HL-60 (cell line): ENCODE measurements around the gene PSAP. TPM values are rescaled to one million over a fixed set of nuclear protein-coding genes. Genes with fewer than 3 reads are reported as not detected.
A peak's percentile ranks its signal among the peaks of the same experiment; 100 is the strongest.

Experiments used
- DNase-seq, 2 experiments: peaks; one replicate each; pipeline ENCODE4 v3.0.0-alpha.2; 2010 to 2020; ENCODE audit warnings: low read depth in 1 of 2, low spot score in 1 of 2
- H3K27ac ChIP-seq: fragments of 250-450 bp; sonication (Bioruptor Pico); replicated peaks from 2 replicates; pipeline ENCODE4 v1.5.1; 2020; ENCODE audit warnings: mild to moderate bottlenecking, moderate library complexity
- H3K27me3 ChIP-seq: fragments of 250-450 bp; sonication (Bioruptor Pico); 2 replicates; pipeline ENCODE4 v1.5.1; 2021; ENCODE audit warnings: mild to moderate bottlenecking, moderate library complexity; ENCODE audit not compliant: insufficient read depth, poor library complexity, severe bottlenecking
- H3K4me3 ChIP-seq: replicated peaks from 2 replicates; pipeline ENCODE4 v1.5.1; 2011; ENCODE audit warnings: mild to moderate bottlenecking, control low read depth, low read length; ENCODE audit not compliant: insufficient read depth
- CTCF ChIP-seq: IDR thresholded peaks from one replicate; pipeline ENCODE4 v1.5.1; 2011; ENCODE audit warnings: low read length, control low read depth, inconsistent platforms; ENCODE audit not compliant: insufficient read depth
- GABPA ChIP-seq: IDR thresholded peaks from 2 replicates; pipeline ENCODE4 v1.6.1; 2012; ENCODE audit warnings: low read depth
- POLR2AphosphoS5 ChIP-seq: IDR thresholded peaks from 2 replicates; pipeline ENCODE4 v1.6.1; 2012; ENCODE audit warnings: low read depth
- SPI1 ChIP-seq: IDR thresholded peaks from 2 replicates; pipeline ENCODE4 v1.6.1; 2012; ENCODE audit warnings: low read depth, mild to moderate bottlenecking, borderline replicate concordance
- microRNA-seq: library from miRNA; unstranded; fragments of <30 nt; microRNA quantifications from one replicate; pipeline ENCODE4, GENCODE V29; 2018
- TF ChIP-seq, protein P1 (sequence below): IDR thresholded peaks from 2 replicates; pipeline ENCODE4 v1.6.1; 2012; ENCODE audit warnings: low read depth; ENCODE audit not compliant: insufficient replicate concordance

The PSAP gene

GRCh38 chr10:71769279-71769823 lies 81.7 kb downstream of the PSAP start:
- Histone ChIP-seq H3K4me3 (peak overlapping the region; percentile 81), H3K27ac (peak overlapping the region; percentile 91; the same call in 1 of the 2 replicates), H3K27me3 (no peaks in the 10 kb centered on the region)
- DNase-seq: peak in 1 of 2 experiments; percentile 26
- TF ChIP-seq SPI1 (peak; percentile 46; the same call in 1 of the 2 replicates), GABPA (no peak)

DNA sequence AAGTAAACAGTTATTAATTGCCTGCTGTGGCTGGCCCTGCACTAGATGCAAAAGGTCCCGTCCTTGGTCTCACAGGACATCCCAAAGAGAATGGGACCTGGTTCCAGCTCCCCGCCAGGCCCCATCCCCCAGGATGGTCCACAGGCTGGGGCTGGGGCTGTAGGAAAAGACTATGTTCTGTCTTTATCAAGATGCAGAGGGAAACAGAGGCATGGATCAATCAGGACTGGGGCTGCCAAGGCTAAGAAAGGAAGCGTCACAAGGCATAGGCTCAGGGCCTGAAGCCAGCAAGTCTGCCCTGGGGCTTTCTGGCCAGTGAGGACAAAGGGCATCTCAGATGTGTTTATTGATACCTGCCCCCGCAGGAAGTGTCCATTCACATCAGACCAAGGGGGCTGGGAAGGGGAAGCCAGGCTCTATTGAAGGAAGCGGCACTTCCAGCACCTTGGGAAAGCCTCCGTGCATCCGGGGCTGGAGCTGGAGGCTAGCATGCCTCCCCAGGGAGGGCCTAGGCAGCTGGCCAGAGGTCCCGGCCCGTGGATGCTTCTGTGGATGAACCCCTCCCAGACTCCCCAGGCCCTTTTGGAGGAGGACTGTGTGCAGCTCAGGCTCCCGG lies 83.5 kb downstream of the PSAP start:
- peak in 1 of 2 experiments; percentile 8 for DNase-seq
- TF ChIP-seq SPI1: no peak
- no peak for TF ChIP-seq CTCF
- TF ChIP-seq POLR2AphosphoS5: no peak
- no peak for TF ChIP-seq GABPA
- TF ChIP-seq, protein P1, sequence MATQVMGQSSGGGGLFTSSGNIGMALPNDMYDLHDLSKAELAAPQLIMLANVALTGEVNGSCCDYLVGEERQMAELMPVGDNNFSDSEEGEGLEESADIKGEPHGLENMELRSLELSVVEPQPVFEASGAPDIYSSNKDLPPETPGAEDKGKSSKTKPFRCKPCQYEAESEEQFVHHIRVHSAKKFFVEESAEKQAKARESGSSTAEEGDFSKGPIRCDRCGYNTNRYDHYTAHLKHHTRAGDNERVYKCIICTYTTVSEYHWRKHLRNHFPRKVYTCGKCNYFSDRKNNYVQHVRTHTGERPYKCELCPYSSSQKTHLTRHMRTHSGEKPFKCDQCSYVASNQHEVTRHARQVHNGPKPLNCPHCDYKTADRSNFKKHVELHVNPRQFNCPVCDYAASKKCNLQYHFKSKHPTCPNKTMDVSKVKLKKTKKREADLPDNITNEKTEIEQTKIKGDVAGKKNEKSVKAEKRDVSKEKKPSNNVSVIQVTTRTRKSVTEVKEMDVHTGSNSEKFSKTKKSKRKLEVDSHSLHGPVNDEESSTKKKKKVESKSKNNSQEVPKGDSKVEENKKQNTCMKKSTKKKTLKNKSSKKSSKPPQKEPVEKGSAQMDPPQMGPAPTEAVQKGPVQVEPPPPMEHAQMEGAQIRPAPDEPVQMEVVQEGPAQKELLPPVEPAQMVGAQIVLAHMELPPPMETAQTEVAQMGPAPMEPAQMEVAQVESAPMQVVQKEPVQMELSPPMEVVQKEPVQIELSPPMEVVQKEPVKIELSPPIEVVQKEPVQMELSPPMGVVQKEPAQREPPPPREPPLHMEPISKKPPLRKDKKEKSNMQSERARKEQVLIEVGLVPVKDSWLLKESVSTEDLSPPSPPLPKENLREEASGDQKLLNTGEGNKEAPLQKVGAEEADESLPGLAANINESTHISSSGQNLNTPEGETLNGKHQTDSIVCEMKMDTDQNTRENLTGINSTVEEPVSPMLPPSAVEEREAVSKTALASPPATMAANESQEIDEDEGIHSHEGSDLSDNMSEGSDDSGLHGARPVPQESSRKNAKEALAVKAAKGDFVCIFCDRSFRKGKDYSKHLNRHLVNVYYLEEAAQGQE: no peak
- no peak overlapping the region for H3K27ac ChIP-seq
- no peaks in the 10 kb centered on the region for H3K27me3 ChIP-seq
- no peak overlapping the region for H3K4me3 ChIP-seq

GRCh38 chr10:71766717-71767419 lies 84.2 kb downstream of the PSAP start:
- Histone ChIP-seq H3K27me3 (no peaks in the 10 kb centered on the region), H3K27ac (no peak overlapping the region)
- peak in 1 of 2 experiments; percentile 18 for DNase-seq

More at GRCh38 chr10:71766717-71767419, 84.2 kb downstream of the PSAP start:
- no peak overlapping the region for H3K4me3 ChIP-seq
- TF ChIP-seq CTCF (no peak), GABPA (no peak), SPI1 (no peak), POLR2AphosphoS5 (no peak)
- TF ChIP-seq, protein P1: no peak

Small RNA genes within 50 kb of the gene (microRNA-seq; reads per million reads assigned to microRNA genes)
- gene MIR7152: not detected
